Hematopoietic multipotent progenitor cell treated with erythropoietin and hydrocortisone succinate and interleukin-3 and kit ligand, for 6 days (in vitro differentiated cells): ENCODE measurements around the gene EN2.

Experiments used
- DNase-seq: peaks from one replicate; pipeline ENCODE4 v3.0.0-alpha.2; 2015

The EN2 gene

GRCh38 chr7:155458111-155458877 lies at the start of gene EN2:
Gene EN2, plus strand, starts transcription at chr7:155458129. Its CDS starts 249 bp downstream, at chr7:155458378.
- DNase-seq: no peak

DNA sequence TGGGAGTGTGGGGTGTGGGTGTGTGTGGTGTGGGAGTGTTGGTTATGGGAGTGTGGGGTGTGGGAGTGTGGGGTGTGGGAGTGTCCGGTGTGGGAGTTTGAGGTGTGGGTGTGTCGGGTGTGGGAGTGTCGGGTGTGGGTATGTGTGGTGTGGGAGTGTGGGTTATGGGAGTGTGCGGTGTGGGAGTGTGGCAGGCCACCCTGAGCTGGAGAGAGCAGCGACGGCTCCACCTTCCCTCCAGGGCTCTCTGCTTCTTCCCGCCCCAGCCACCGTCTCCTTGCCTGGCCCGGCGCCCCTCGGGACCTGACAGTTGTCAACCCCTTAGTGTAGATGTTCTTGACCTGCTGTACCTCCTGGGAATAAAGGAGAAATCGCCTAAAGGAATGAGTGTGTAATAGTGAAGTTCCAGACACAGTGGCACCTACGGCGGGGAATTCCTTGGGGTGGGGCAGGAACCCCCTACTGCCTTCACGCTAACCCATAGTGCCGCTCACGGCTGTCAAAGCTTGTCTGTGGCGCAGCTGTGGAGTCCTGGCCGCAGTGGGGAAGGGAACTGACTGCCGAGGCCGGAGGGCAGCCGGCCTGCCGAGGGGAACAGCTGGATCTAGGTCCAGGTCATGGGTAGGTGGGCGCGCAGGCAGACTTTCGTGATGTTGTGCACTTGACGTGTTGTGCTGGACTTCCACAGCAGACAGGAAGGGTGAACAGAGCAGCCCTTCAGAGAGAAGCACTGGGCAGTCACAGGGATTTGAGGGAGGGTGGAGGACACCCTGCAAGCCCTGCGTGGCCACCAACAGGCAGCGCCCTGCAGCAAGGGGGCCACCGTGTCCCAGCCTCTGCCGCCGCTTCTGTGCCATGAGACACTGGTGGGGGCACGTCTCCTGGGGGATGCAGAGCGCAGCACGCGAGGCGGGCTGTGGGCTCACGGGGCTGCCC lies 49.0 kb upstream of the EN2 start:
- DNase-seq: no peak

- no peak for DNase-seq
Observed at GRCh38 chr7:155409980-155410379, 47.9 kb upstream of the EN2 start.

DNA sequence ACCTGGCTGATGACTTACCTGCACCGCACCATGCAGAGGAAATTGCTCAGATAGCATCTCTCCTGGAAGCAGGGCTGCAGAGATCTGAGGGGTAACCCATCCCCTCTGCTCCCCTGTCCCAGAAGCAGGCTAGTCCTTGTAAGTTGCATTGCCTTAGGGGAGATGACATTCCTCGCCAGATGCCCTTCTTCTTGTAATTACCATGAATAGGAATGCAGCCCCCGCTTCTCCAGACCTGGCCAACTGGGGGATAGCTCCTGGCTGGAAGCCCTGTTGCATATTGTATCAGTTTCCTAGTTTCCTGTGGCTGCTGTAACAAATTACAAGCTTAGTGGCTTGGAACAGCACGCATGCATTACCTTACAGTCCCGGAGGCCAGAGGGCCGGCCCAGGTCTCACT lies 47.5 kb upstream of the EN2 start:
- no peak for DNase-seq

DNA sequence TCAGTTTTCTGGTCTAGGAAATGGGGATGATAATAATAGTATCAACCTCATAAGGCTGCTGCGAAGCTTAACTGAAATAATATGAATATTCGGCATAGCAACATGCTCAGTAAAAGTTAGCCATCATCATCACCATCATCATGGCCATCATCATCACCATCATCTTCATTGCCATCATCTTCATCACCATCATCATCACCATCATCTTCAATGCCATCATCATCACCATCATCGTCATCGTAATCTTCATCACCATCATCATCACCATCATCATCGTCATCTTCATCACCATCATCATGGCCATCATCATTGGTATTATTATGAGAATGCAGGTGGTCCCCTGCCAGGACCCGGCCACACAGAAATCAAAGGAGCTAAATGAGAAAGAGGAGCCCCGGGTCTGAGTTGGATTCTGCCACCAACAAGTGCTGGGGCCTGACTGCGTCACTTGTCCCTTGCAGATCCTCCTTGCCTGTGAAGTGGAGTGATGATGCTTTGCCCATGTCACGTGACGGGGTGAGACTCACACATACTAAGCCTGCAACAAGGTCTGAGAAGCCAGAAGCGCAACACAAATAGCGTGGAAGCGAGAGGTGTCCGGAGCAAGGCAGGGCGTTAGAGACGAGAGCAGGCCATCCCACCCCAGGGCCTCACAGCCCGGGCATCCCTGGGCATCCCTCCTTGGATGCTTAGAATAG lies 46.1 kb upstream of the EN2 start:
- DNase-seq: no peak

GRCh38 chr7:155412416-155413253 lies 45.3 kb upstream of the EN2 start:
- peak; percentile 76 for DNase-seq

GRCh38 chr7:155414547-155415492 lies 43.1 kb upstream of the EN2 start:
- no peak for DNase-seq

GRCh38 chr7:155416646-155417380 lies 41.1 kb upstream of the EN2 start:
- no peak for DNase-seq

DNA sequence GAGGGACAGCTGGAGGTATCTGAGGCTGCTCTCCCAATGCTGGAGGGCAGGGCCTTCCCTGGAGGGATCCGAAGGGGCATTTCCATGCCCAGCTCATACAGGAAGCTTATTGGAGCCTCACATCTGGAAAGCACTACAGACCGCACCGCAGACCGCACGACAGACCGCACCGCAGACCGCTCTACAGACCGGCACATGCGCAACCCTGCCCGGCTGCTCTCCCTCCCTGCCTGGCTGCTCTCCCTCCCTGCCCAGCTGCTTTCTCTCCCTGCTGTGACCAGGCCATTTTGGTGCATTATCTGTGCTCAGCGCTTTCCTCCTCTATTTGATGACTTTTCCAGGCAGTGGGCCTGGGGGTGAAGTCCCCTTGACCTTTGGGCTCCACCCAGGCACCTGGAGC lies 39.6 kb upstream of the EN2 start:
- no peak for DNase-seq

- DNase-seq: no peak
Observed at GRCh38 chr7:155418941-155419755, 38.8 kb upstream of the EN2 start.

GRCh38 chr7:155420116-155420515 lies 37.8 kb upstream of the EN2 start:
- no peak for DNase-seq

- no peak for DNase-seq
Observed at GRCh38 chr7:155422151-155422550, 35.8 kb upstream of the EN2 start.

GRCh38 chr7:155422599-155423336 lies 35.2 kb upstream of the EN2 start:
- no peak for DNase-seq

DNA sequence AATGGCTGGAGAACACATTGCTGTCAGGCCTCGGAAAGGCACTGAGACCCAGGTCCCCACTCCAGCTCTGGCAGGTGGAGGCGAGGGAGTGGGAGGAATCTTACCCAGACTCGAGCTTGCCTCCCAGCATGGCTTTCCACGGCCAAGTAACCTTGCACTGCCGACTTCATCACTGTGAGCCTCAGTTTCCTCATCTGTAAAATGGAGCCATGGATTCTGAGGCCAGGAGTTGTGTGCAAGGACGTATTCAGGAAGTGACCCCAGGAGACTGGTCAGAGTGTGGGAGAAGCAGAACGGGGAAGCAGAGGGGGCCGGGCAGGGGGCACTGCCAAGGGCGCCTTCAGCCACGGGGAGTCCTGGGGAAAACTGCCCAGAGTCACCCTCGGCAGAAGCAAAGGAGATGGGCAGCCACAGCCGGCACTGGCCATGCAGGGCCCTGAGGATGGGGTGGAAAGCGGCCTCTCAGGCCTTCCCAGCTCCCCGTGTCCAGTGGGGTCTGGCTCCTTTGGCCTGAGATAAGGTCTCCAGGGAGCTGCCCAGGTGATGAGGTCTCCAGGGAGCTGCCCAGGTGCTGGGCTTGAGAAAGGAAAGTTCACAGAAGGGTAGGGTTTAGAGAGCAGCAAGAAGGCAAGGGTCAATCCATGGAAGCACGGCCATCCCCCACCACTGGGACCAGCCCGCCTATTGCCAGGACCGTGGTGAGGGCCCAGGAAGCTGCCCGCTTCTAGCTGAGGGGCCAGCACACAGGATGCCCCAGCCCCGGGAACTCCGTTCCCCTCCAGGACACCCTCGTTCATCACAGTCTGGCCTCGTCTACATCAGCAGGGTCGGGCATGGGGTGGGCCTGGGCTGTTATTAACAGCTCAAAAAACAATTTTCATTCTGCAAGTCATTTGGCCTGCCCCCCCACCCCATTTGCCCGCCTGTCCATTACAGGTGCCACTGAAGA lies 34.3 kb upstream of the EN2 start:
- no peak for DNase-seq

- no peak for DNase-seq
Observed at GRCh38 chr7:155424301-155425010, 33.5 kb upstream of the EN2 start.

- no peak for DNase-seq
Observed at GRCh38 chr7:155425011-155425340, 33.0 kb upstream of the EN2 start.

- DNase-seq: no peak
Observed at GRCh38 chr7:155425887-155426286, 32.0 kb upstream of the EN2 start.
